GM23338 (cell line): ENCODE measurements around the gene PKDCC.
A peak's percentile ranks its signal among the peaks of the same experiment; 100 is the strongest.

ENCODE experiments used
- CREB1 ChIP-seq: fragments of 250-450 bp; sonication (Bioruptor Pico); IDR thresholded peaks from 2 replicates; pipeline ENCODE4 v1.5.0; 2020; ENCODE audit warnings: low read depth, mild to moderate bottlenecking, moderate library complexity
- EZH2 ChIP-seq: fragments of 200-600 bp; sonication (generic); IDR thresholded peaks from one replicate; pipeline ENCODE4 v1.8.0; 2017; ENCODE audit warnings: antibody characterized with exemption, mild to moderate bottlenecking, low read depth; ENCODE audit not compliant: unreplicated experiment
- EZH2phosphoT487 ChIP-seq: fragments of 200-600 bp; sonication (generic); IDR thresholded peaks from one replicate; pipeline ENCODE4 v1.8.1; 2018; ENCODE audit warnings: antibody characterized with exemption; ENCODE audit not compliant: unreplicated experiment
- JUNB ChIP-seq: IDR thresholded peaks from one replicate; pipeline ENCODE4 v1.6.1; 2016; ENCODE audit warnings: antibody characterized with exemption; ENCODE audit not compliant: unreplicated experiment
- TF ChIP-seq, protein P1 (sequence below), 2 experiments: fragments of 200-600 bp in 1 of 2; sonication (generic) in 1 of 2; conservative IDR thresholded peaks; 2 replicates each; pipeline versions ENCODE4 v1.5.1 to v1.6.1; 2016 to 2017; ENCODE audit warnings: antibody characterized with exemption in 2 of 2, low read depth in 2 of 2, mild to moderate bottlenecking in 2 of 2, moderate library complexity in 1 of 2
- TF ChIP-seq, protein P2 (sequence below): IDR thresholded peaks from one replicate; pipeline ENCODE4 v1.6.1; 2018; ENCODE audit warnings: antibody characterized with exemption; ENCODE audit not compliant: unreplicated experiment

DNA sequence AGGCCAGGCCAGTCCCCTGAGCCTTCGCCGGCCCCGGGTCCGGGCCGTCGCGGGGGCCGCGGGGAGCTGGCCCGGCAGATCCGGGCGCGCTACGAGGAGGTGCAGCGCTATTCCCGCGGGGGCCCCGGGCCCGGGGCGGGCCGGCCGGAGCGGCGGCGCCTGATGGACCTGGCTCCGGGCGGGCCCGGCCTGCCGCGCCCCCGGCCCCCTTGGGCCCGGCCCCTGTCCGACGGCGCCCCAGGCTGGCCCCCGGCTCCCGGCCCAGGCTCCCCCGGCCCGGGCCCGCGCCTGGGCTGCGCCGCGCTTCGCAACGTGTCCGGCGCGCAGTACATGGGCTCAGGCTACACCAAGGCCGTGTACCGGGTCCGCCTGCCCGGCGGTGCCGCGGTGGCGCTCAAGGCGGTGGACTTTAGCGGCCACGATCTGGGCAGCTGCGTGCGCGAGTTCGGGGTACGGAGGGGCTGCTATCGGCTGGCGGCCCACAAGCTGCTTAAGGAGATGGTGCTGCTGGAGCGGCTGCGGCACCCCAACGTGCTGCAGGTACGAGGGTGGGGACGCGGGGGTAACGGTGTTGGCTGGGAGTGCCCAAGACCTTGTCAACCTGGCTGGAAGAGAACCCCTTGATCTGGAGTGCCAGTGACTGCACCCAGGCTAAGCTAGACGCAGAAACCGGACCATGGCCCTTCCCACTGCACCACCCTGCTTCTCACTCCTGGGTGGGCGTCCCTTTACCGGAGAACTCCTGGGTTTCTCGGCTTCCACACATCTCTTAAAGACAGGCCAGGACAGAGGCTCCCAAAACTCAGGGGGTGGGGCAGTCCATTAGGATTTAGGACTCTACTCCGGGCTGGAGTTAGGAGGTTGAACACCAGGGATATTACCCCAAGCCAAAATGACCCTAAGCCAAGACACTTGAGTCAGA lies 739 bp downstream of the PKDCC start:
- TF ChIP-seq, protein P1, sequence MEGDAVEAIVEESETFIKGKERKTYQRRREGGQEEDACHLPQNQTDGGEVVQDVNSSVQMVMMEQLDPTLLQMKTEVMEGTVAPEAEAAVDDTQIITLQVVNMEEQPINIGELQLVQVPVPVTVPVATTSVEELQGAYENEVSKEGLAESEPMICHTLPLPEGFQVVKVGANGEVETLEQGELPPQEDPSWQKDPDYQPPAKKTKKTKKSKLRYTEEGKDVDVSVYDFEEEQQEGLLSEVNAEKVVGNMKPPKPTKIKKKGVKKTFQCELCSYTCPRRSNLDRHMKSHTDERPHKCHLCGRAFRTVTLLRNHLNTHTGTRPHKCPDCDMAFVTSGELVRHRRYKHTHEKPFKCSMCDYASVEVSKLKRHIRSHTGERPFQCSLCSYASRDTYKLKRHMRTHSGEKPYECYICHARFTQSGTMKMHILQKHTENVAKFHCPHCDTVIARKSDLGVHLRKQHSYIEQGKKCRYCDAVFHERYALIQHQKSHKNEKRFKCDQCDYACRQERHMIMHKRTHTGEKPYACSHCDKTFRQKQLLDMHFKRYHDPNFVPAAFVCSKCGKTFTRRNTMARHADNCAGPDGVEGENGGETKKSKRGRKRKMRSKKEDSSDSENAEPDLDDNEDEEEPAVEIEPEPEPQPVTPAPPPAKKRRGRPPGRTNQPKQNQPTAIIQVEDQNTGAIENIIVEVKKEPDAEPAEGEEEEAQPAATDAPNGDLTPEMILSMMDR (conservative IDR thresholded peaks at IDR 0.05; ENCODE audit: low read depth in 2 of 2), result 0 out of 4 replicates have a peak, but pooled peaks of 1 of the 2 experiments have one; percentile 0
- TF ChIP-seq CREB1 (CRISPR knock-in tag) (no peak), EZH2 (no peak), JUNB (no peak), EZH2phosphoT487 (no peak)
- TF ChIP-seq, protein P2, sequence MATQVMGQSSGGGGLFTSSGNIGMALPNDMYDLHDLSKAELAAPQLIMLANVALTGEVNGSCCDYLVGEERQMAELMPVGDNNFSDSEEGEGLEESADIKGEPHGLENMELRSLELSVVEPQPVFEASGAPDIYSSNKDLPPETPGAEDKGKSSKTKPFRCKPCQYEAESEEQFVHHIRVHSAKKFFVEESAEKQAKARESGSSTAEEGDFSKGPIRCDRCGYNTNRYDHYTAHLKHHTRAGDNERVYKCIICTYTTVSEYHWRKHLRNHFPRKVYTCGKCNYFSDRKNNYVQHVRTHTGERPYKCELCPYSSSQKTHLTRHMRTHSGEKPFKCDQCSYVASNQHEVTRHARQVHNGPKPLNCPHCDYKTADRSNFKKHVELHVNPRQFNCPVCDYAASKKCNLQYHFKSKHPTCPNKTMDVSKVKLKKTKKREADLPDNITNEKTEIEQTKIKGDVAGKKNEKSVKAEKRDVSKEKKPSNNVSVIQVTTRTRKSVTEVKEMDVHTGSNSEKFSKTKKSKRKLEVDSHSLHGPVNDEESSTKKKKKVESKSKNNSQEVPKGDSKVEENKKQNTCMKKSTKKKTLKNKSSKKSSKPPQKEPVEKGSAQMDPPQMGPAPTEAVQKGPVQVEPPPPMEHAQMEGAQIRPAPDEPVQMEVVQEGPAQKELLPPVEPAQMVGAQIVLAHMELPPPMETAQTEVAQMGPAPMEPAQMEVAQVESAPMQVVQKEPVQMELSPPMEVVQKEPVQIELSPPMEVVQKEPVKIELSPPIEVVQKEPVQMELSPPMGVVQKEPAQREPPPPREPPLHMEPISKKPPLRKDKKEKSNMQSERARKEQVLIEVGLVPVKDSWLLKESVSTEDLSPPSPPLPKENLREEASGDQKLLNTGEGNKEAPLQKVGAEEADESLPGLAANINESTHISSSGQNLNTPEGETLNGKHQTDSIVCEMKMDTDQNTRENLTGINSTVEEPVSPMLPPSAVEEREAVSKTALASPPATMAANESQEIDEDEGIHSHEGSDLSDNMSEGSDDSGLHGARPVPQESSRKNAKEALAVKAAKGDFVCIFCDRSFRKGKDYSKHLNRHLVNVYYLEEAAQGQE, result no peak
